Trophoblast cell (in vitro differentiated cells and primary cell): ENCODE data around the gene CAMK2B.

Experiments
- DNase-seq, 2 donors: peaks; one replicate each; pipeline ENCODE4 v3.0.0-alpha.2; 2016
- H2AFZ ChIP-seq: 2 replicates; pipeline ENCODE4 v1.6.1; 2013; ENCODE audit warnings: low read length, moderate library complexity, mild to moderate bottlenecking; ENCODE audit not compliant: insufficient read depth, poor library complexity
- H2AK5ac ChIP-seq: 2 replicates; pipeline ENCODE4 v1.6.1; 2013; ENCODE audit warnings: mild to moderate bottlenecking, low read length
- H2BK120ac ChIP-seq: 2 replicates; pipeline ENCODE4 v1.6.1; 2013; ENCODE audit warnings: low read length, mild to moderate bottlenecking, moderate library complexity; ENCODE audit not compliant: insufficient read depth, poor library complexity
- H2BK12ac ChIP-seq: 2 replicates; pipeline ENCODE4 v1.6.1; 2013; ENCODE audit warnings: mild to moderate bottlenecking, low read length, moderate library complexity
- H2BK5ac ChIP-seq: 2 replicates; pipeline ENCODE4 v1.6.1; 2013; ENCODE audit warnings: low read length, low read depth, moderate library complexity, mild to moderate bottlenecking; ENCODE audit not compliant: poor library complexity
- H3K14ac ChIP-seq: 2 replicates; pipeline ENCODE4 v1.6.1; 2013; ENCODE audit warnings: mild to moderate bottlenecking, low read length
- H3K18ac ChIP-seq: 2 replicates; pipeline ENCODE4 v1.6.1; 2013; ENCODE audit warnings: mild to moderate bottlenecking, low read length
- H3K23ac ChIP-seq: 2 replicates; pipeline ENCODE4 v1.6.1; 2013; ENCODE audit warnings: low read length
- H3K27ac ChIP-seq: 2 replicates; pipeline ENCODE4 v1.5.1; 2013; ENCODE audit warnings: low read depth, mild to moderate bottlenecking, inconsistent platforms, low read length, moderate library complexity
- H3K27me3 ChIP-seq: 2 replicates; pipeline ENCODE4 v1.6.1; 2013; ENCODE audit warnings: inconsistent platforms, mild to moderate bottlenecking, low read length, moderate library complexity; ENCODE audit not compliant: insufficient read depth
- H3K36me3 ChIP-seq, 2 experiments: 1 replicate in 1 of 2; 2 replicates in 1 of 2; pipeline ENCODE4 v1.6.1; 2013; ENCODE audit warnings: low read length in 2 of 2, mild to moderate bottlenecking in 2 of 2, moderate library complexity in 1 of 2; ENCODE audit not compliant: insufficient read depth in 2 of 2, control insufficient read depth in 1 of 2
- H3K4ac ChIP-seq: 2 replicates; pipeline ENCODE4 v1.6.1; 2013; ENCODE audit warnings: low read depth, mild to moderate bottlenecking, low read length, moderate library complexity
- H3K4me1 ChIP-seq, 2 experiments: 1 replicate in 1 of 2; 2 replicates in 1 of 2; pipeline ENCODE4 v1.6.1; 2013; ENCODE audit warnings: low read length in 2 of 2, mild to moderate bottlenecking in 2 of 2, moderate library complexity in 1 of 2; ENCODE audit not compliant: insufficient read depth in 2 of 2, control insufficient read depth in 1 of 2
- H3K4me2 ChIP-seq: 2 replicates; pipeline ENCODE4 v1.6.1; 2013; ENCODE audit warnings: inconsistent platforms, mild to moderate bottlenecking, low read length, moderate library complexity
- H3K4me3 ChIP-seq: 2 replicates; pipeline ENCODE4 v1.5.1; 2013; ENCODE audit warnings: mild to moderate bottlenecking, low read depth, low read length, inconsistent platforms
- H3K79me1 ChIP-seq: one replicate; pipeline ENCODE4 v1.6.1; 2013; ENCODE audit warnings: low read length
- H3K79me2 ChIP-seq: 2 replicates; pipeline ENCODE4 v1.6.1; 2013; ENCODE audit warnings: low read length, mild to moderate bottlenecking; ENCODE audit not compliant: control insufficient read depth, insufficient read depth, poor library complexity
- H3K9ac ChIP-seq: 2 replicates; pipeline ENCODE4 v1.6.1; 2013; ENCODE audit warnings: mild to moderate bottlenecking, low read length
- H3K9me3 ChIP-seq: 2 replicates; pipeline ENCODE4 v1.6.1; 2013; ENCODE audit warnings: low read depth, mild to moderate bottlenecking, control low read depth, inconsistent platforms, low read length; ENCODE audit not compliant: insufficient read depth
- H4K12ac ChIP-seq: 2 replicates; pipeline ENCODE4 v1.6.1; 2013; ENCODE audit warnings: low read depth, mild to moderate bottlenecking, low read length, moderate library complexity
- H4K8ac ChIP-seq: 2 replicates; pipeline ENCODE4 v1.6.1; 2013; ENCODE audit warnings: low read depth, mild to moderate bottlenecking, low read length, moderate library complexity
- H4K91ac ChIP-seq: one replicate; pipeline ENCODE4 v1.6.1; 2013; ENCODE audit warnings: low read depth, mild to moderate bottlenecking, low read length, moderate library complexity
- WGBS: extraction: QIAGEN DNeasy Blood & Tissue Kit; methylation state at CpG from one replicate; pipeline ENCODE4 v1.1.7; 2013; ENCODE audit warnings: missing lambda C conversion rate; ENCODE audit not compliant: insufficient read length, insufficient coverage; ENCODE audit errors: extremely low coverage; 5-methylcytosine and 5-hydroxymethylcytosine counted together

Gene CAMK2B

DNA sequence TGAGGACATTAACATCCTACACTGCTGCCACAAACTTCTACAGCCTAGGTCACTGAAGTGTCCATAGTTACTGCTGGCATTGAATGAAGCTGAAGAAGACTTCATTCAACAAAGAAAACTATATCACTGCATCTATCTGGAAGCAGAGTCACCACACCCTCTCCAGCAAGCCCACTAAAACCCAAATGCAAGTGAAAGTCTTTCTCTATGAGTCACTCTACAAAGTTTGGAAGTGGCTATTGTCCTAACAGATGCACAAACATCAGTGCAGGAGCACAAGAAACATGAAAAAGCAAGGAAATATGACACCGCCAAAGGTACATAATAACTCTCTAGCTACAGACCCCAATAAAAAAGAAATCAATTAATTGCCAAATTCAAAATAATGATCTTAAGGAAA lies 43.5 kb upstream of the CAMK2B start:
- Histone ChIP-seq H3K4me2 (no peak overlapping the region), H3K4ac (no peak overlapping the region), H3K9ac (no peak overlapping the region), H3K36me3 (no peaks in the 10 kb centered on the region), H3K9me3 (no peaks in the 10 kb centered on the region), H3K79me1 (no peaks in the 10 kb centered on the region), H4K91ac (no peak overlapping the region), H3K4me1 (no peaks in the 10 kb centered on the region), H3K27me3 (no peaks in the 10 kb centered on the region), H3K27ac (no peak overlapping the region), H2AFZ (no peak overlapping the region), H3K14ac (no peak overlapping the region), H3K23ac (no peak overlapping the region), H4K8ac (no peak overlapping the region), H2BK12ac (no peak overlapping the region), H4K12ac (no peak overlapping the region), H2AK5ac (no peak overlapping the region), H3K18ac (no peak overlapping the region), H2BK5ac (no peak overlapping the region), H2BK120ac (no peak overlapping the region), H3K79me2 (no peaks in the 10 kb centered on the region), H3K4me3 (no peak overlapping the region)
- no CpG with 5 or more reads among the region's 1 CpG for WGBS
- DNase-seq: no peak

DNA sequence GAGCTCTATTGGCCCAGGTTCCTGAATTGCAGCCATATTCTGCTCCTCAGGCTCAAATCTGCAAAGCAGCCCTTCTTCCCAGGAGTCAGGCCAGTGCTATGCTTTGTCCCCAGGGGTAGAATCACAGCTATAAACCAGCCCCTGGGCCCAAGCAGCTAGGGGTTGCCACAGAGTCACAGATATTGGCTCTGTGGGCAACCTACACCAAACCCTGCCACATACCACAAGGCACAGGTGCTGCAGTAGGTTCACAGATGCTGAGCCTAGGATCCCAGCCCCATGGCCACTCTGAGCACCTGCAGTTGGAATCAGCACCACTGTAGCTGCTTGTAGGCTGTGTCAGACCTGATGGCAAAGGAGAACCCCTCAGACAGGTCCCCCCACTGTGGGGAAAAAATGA lies 43.1 kb upstream of the CAMK2B start:
- Histone ChIP-seq H2BK12ac (no peak overlapping the region), H3K14ac (no peak overlapping the region), H3K79me2 (no peaks in the 10 kb centered on the region), H3K4me2 (no peak overlapping the region), H2AK5ac (no peak overlapping the region), H3K36me3 (no peaks in the 10 kb centered on the region), H3K4me3 (no peak overlapping the region), H2BK5ac (no peak overlapping the region), H3K23ac (no peak overlapping the region), H3K4ac (no peak overlapping the region), H3K4me1 (no peaks in the 10 kb centered on the region), H3K27ac (no peak overlapping the region), H4K12ac (no peak overlapping the region), H4K8ac (no peak overlapping the region), H3K79me1 (no peaks in the 10 kb centered on the region), H3K18ac (no peak overlapping the region), H2AFZ (no peak overlapping the region), H3K9ac (no peak overlapping the region), H4K91ac (no peak overlapping the region), H2BK120ac (no peak overlapping the region), H3K9me3 (no peaks in the 10 kb centered on the region), H3K27me3 (no peaks in the 10 kb centered on the region)
- DNase-seq: no peak

DNA sequence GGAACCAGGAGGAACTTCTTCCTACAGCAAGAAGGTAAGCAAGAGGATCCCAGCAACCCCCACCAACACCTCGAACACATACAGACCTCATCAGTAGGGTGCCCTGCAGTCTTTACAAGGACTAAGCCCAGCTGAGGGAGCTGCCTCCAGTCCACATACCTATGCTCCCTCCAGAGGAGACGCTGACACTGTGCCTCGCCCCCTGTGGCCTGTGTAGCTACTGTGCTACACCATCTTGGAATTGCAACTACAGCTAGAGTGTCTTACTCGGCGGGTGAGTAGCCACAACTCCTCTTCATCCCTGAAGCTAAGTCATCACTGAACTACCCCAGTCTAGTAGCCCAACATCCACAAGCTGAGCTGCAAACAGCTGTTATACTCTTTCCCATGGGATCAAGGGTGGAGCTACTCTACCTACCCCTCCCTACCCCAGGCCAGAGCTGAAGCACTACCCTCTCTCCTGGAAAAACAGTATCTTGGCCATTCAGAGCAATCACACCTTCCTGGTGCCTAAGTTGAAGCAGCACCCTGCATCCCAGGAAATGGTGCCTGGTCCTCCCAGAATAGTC lies 42.2 kb upstream of the CAMK2B start:
- H3K4me3 ChIP-seq: no peak overlapping the region
- H2AFZ ChIP-seq: no peak overlapping the region
- no peak overlapping the region for H3K27ac ChIP-seq
- H3K79me2 ChIP-seq: no peaks in the 10 kb centered on the region
- H3K14ac ChIP-seq: no peak overlapping the region
- H3K9me3 ChIP-seq: no peaks in the 10 kb centered on the region
- no peaks in the 10 kb centered on the region for H3K4me1 ChIP-seq
- no peaks in the 10 kb centered on the region for H3K36me3 ChIP-seq
- no peak overlapping the region for H3K9ac ChIP-seq
- no peak overlapping the region for H2BK120ac ChIP-seq
- H3K4me2 ChIP-seq: no peak overlapping the region
- no peaks in the 10 kb centered on the region for H3K27me3 ChIP-seq
- H4K12ac ChIP-seq: no peak overlapping the region
- no peak overlapping the region for H2BK12ac ChIP-seq
- H4K8ac ChIP-seq: no peak overlapping the region
- H2BK5ac ChIP-seq: no peak overlapping the region
- no peak overlapping the region for H3K4ac ChIP-seq
- no peaks in the 10 kb centered on the region for H3K79me1 ChIP-seq
- H3K23ac ChIP-seq: no peak overlapping the region
- DNase-seq: no peak
- no peak overlapping the region for H2AK5ac ChIP-seq
- no peak overlapping the region for H4K91ac ChIP-seq
- H3K18ac ChIP-seq: no peak overlapping the region
- no CpG with 5 or more reads among the region's 5 CpGs for WGBS

DNA sequence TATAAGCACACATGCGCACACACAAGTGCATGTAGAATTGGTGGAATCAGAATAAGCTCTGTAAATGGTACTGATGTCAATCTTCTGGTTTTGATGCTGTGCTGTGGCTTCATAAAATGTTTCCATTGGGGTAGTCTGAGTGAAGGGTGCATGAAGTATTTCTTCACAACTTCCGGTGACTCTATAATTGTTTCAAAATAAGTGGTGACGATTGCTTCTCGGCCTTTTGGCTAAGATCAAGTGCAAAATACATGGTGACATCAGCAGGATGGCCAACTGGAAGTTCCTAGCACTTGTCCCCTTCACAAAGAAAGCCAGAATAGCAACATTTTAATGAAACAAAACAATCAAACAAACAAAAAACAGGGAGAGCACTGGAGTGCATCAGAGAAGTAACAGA lies 41.6 kb upstream of the CAMK2B start:
- Histone ChIP-seq H3K36me3 (no peaks in the 10 kb centered on the region), H3K4me2 (no peak overlapping the region), H3K79me2 (no peaks in the 10 kb centered on the region), H3K4me3 (no peak overlapping the region), H2BK5ac (no peak overlapping the region), H2BK12ac (no peak overlapping the region), H4K8ac (no peak overlapping the region), H3K79me1 (no peaks in the 10 kb centered on the region), H3K9ac (no peak overlapping the region), H3K27ac (no peak overlapping the region), H2AK5ac (no peak overlapping the region), H3K14ac (no peak overlapping the region), H4K12ac (no peak overlapping the region), H4K91ac (no peak overlapping the region), H2AFZ (no peak overlapping the region), H3K18ac (no peak overlapping the region), H3K4me1 (no peaks in the 10 kb centered on the region), H3K9me3 (no peaks in the 10 kb centered on the region), H3K23ac (no peak overlapping the region), H3K27me3 (no peaks in the 10 kb centered on the region), H2BK120ac (no peak overlapping the region), H3K4ac (no peak overlapping the region)
- WGBS: no CpG with 5 or more reads among the region's 4 CpGs
- no peak for DNase-seq
